Kidney glomerular epithelial cell (primary cell): ENCODE measurements around the gene IGFBP4.
A peak's percentile ranks its signal among the peaks of the same experiment; 100 is the strongest.
"Not testable (repeated sequence)": the region's sequence is repeated elsewhere in the genome, so short reads cannot be mapped to it uniquely, and the experiment has no call there.

Source experiments
- DNase-seq: peaks from one replicate; lab custom pipeline; 2025; lab: John Stamatoyannopoulos, UW

IGFBP4 gene

GRCh38 chr17:40443196-40443987, at the start of gene IGFBP4:
TSS of gene IGFBP4 (plus strand) at chr17:40443450. CDS start at chr17:40443736, 286 bp downstream.
- peak; percentile 57 for DNase-seq

GRCh38 chr17:40399185-40399584, 44.1 kb upstream of the IGFBP4 start:
- DNase-seq = peak; percentile 16

DNA sequence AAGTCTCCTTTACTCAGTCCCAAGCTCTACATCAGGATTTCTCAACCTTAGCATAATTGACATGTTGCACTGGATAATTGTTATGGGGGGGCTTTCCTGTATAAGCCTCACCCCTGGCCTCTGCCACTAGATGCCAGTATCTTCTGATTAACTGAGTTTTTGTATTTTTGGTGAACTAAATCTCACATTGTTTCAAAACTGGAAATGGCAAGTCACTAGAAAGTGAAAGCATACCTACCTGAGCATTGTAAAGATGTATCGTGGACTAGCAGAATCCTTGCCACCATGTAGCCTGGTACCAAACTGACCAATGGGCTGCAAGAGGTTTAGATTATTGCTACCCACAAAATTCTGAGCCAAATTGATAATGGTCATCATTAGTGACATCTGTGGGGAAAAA, 40.6 kb upstream of the IGFBP4 start:
- no peak for DNase-seq

GRCh38 chr17:40404003-40404402, 39.2 kb upstream of the IGFBP4 start:
- no peak for DNase-seq

GRCh38 chr17:40407460-40407859, 35.8 kb upstream of the IGFBP4 start:
- no peak for DNase-seq

GRCh38 chr17:40409540-40409939, 33.7 kb upstream of the IGFBP4 start:
- DNase-seq = not testable (repeated sequence)

GRCh38 chr17:40410082-40410481, 33.2 kb upstream of the IGFBP4 start:
- DNase-seq = no peak

GRCh38 chr17:40411821-40412220, 31.4 kb upstream of the IGFBP4 start:
- DNase-seq = no peak

- no peak for DNase-seq
These were observed 30.4 kb upstream of the IGFBP4 start for GRCh38 chr17:40412880-40413279.

- DNase-seq = not testable (repeated sequence)
These were observed 28.9 kb upstream of the IGFBP4 start for GRCh38 chr17:40414312-40414711.

DNA sequence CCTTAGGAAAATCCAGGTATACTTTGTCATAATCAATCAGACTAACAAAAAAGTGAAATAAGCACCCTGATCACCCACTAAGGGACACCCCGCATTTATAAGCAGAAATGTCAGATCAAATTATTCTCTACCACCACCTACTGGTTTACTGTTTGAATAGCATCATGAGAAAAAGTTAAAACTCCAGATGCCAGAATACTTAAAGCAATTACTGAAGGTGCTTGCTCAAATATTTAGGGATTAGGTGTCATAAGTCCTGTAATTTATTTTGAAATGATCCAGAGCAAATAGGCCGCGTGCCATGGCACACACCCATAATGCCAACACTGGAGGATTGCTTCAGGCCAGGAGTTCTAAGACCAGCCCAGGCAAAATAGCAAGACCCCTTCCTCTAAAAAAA, 27.9 kb upstream of the IGFBP4 start:
- peak; percentile 11 for DNase-seq

DNA sequence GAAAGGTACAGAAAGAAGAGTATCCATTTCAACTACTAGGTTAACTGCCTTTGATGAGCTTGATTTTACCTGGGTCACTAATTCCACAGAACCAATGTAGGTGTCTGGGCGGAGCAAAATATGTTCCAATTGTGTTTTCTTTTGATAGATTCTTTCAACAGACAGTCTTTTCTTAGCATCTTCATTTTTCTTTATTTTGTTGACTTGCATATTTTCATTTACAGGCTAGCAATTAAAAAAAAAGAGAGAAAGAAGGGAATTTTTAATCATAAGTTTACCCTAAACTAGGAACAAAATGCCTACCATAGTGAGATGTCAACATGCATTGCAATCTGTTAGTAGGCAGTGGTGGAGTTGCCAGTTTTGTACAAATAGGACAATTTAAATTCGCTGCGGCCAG, 26.6 kb upstream of the IGFBP4 start:
- no peak for DNase-seq

GRCh38 chr17:40417258-40417608, 26.0 kb upstream of the IGFBP4 start:
- DNase-seq = no peak

DNA sequence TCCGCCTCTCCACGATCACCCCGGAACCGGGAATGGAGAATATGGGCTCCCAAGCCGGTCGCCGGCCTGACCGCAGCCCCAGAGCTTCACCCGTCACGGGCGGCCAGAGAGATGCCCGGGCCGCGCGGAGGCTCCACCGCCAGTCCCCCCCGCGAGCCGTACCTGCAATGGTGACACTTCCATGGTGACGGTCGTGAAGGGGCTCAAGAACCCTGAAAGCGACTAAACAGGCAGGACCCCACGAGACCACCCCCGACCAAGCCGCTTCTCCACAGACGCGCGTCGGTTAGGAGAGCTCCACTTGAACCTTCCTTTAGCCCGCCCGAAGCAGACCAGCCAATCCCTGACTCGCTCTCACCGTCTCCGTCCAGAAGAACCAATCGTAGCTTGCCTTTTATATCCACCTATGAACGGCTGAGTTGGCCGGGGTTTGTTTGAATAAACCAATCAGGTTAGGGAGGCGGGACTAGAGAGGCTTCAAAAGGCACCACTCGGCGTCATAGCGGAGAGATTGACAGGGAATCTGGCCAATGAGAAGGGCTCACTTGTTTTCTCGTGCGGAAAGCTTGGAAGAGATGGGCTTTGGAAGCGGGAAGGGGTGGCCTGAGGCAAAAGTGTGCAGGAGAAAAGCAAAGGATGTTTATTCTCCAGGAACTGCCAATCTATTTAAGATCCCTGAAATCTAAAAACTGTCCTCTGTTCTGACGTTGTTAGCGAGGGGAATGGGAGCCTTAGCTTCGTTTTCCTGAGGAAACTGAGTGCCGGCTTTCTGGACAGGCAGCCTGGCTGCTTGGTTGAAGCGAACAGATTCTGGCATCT, 25.4 kb upstream of the IGFBP4 start, which contains the start of gene TOP2A:
Gene TOP2A (minus strand): TSS at position 288 of the 819 bp plus-strand sequence. CDS start 105 bp downstream, at position 183.
- peak; percentile 100 for DNase-seq

- DNase-seq = no peak
These were observed 24.9 kb upstream of the IGFBP4 start for GRCh38 chr17:40418428-40418706.

- no peak for DNase-seq
These were observed 23.5 kb upstream of the IGFBP4 start for GRCh38 chr17:40419559-40420331.

GRCh38 chr17:40422990-40423633, 20.1 kb upstream of the IGFBP4 start:
- no peak for DNase-seq

DNA sequence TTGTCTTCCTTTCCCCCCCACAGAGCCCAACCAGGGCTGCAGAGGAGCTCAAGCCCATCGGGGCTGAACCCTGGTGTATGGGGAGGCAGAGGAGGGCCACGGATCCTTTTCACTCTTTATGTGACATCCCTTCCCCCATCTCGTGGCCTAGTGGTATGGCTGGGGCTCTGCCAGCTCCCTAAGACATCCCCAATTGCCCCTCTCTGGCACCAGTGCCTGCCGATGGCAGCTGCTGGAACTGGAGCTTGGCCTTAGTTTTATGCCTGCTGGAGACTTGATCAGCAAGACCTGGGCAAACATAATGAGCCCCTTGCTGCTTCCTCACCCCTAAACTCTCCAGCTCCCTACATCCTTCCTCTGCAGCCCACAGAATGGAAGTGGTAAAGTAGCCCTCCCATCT, 17.5 kb upstream of the IGFBP4 start:
- DNase-seq = no peak

DNA sequence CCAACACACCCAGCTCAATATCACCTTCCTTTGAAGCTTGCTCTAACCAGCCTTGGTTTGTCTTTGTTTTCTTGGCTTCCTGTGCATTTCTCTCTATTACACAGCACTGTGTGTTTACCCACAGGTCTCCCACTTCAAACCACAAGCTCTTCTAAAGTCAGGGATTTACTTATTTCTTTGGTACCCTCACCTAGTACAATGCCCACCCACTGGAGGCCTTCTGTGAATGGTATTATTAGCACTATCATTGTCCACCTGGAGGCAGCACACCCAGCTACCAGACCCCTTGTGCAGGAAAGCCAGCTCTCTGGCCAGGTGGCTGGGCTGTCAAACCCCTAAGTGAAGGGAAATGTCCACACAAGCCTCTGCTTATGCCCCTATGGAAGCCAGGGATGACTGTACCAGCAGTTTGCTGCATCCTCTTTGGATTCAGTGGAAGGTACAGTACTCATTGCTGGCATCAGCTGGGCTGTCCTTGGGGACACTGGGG, 16.2 kb upstream of the IGFBP4 start:
- no peak for DNase-seq

GRCh38 chr17:40430272-40431230, 12.7 kb upstream of the IGFBP4 start:
- no peak for DNase-seq

DNA sequence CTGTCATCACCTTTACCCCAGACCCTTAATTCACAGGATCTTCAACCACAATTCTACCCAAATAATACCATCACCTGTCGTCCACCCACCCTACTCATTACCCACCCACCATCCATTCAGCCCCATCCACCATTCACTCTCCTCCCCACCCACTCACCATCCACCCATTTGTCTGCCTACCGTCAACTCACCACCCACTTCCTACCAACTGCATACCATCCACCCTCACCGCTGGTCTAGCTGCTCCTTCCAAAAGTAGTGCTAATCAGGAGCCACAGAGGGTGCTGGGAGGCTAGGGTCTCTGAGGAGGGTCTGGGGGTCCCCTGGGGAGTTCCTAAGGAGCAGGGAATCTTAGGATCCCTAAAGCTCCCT, 12.0 kb upstream of the IGFBP4 start:
- no peak for DNase-seq
